Raji (cell line): ENCODE measurements around the gene PDGFRA.

ENCODE experiments used
- POLR2A ChIP-seq: IDR thresholded peaks from 2 replicates; pipeline ENCODE4 v1.6.1; 2011; ENCODE audit warnings: low read depth, low read length, control low read depth; ENCODE audit not compliant: insufficient read depth

The PDGFRA gene

DNA sequence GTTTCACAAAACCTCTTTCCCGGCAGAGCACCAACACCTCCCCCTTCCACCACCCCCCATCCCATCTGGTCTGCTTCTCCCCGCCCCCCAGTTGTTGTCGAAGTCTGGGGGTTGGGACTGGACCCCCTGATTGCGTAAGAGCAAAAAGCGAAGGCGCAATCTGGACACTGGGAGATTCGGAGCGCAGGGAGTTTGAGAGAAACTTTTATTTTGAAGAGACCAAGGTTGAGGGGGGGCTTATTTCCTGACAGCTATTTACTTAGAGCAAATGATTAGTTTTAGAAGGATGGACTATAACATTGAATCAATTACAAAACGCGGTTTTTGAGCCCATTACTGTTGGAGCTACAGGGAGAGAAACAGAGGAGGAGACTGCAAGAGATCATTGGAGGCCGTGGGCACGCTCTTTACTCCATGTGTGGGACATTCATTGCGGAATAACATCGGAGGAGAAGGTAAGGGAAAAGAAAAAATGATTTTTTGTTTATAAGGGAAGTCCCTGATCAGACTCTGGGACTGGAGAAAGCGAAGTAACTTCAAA lies at the start of gene PDGFRA:
PDGFRA (plus strand) TSS at position 333 of the 541 bp plus-strand sequence. CDS start 29,476 bp downstream, outside the sequence.
- TF ChIP-seq POLR2A, result no peak

DNA sequence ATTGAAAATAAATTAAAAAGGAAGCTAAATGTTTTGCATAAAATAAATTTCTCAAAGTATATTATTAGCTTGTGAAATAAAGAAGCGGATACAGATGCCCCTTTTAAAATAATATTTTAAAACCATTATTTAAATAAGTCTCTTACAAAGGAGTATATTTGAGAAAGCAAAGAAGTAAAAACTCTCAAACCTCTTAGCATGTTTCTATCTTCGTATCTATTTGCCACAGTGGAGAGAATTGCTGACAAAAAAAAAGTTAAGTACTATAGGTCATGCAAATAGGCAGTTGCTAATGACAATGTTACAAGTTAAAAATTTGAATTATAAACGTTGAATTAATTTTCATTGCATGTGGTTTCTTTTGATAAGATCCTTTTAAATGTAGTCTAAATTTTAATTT lies 44.5 kb upstream of the PDGFRA start:
- TF ChIP-seq POLR2A, result no peak

DNA sequence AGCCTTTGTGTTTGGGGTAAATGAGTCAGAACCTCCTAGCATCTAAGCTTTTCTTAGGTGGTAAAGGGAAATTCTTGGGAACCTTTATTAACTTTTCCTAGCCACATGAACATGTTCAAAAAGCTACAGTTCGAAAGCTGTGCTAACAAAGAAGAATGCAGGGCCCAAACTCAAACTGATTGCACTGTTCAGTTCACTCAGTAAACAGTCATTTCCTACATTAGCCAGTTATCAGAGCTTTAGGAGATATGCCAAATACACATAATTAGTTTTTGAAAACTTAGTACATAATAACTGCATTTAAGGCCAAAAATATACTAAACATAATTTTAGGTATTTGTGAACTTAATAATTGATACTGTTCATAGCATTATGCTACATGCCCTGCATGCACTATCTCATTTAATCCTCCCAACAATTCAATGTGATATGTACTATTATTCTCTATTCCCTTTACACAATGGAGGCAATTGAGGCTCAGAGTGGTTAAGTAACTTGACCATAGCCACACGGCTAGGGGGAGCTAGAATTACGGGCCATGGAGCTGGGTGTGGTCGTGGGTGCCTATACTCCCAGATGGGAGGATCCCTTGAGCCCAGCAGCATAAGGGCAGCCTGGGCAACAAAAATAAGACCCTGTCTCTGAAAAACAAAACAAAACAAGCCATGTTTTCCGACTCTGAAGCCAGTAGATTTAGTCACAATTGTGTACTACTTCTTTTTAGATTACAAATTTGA lies 43.9 kb upstream of the PDGFRA start:
- TF ChIP-seq POLR2A, result no peak

DNA sequence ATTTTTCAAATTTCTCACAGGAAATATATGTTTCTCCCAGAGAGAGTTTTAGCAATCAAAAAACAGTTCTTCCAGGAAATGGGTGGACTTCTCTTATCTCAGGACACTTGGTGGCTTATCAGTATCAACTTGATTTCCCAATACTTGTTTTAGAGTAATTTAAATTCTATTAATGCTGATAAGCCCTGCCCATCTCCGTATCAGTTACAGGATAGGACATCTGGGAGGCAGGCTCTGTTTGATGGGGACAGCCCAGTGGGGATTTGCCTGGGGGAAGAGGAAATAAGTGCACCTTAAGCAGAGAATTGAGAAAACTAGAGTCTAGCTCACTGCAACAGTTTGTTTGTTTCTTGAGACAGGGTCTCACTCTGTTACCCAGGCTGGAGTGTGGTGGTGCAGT lies 43.2 kb upstream of the PDGFRA start:
- TF ChIP-seq POLR2A, result no peak

DNA sequence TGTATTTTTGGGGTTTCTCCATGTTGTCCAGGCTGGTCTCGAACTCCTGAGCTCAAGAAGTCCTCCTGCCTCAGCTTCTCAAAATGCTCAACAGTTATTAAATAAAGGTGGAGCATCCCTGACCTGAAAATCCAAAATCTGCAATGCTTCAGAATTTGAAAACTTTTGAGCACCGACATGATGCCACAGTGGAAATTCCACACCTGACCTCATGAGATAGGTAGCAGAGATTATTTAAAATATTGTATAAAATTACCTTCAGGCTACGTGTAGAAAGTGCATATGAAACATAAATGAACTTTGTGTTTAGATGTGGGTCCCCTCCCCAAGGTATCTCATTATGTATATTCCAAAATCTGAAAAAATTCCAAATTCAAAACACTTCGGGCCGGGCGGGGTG lies 42.7 kb upstream of the PDGFRA start:
- TF ChIP-seq POLR2A, result no peak

DNA sequence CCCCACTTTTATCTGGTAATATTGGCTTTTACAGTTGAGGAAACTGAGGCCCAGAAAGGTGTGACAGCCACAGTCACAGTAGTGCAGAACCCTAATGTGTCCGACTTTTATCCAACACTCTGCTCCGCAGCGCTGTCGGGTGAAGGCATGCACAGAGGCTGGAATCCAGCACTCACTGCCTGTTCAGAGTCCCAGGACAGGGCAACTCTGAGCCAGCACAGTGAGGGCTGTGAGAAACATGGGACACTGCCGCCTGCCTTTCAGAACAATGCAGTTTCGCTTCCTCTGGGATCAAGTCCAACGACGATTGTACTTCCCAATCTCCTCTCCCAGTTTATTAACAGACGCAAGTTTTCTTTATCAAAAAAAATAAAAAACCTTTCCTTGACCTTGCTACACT lies 41.9 kb upstream of the PDGFRA start:
- no peak for TF ChIP-seq POLR2A

DNA sequence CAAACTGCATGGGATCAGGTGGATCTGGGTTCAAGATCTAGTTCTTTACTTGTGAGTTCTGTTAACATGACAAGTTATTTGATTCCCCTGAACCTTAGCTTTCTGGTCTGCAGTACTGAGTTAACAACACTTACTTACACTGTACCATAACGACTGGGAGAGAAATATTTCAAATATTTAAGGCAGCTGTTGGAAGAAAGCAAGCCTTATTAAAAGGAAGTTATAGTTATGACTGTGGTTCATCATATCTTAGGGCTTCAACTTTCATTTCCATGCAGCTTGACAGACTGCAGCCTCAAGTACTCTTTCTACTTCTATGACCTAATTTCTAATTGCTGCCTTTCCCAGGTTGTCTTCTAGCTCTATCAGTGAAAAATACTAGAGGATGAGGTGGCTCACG lies 40.0 kb upstream of the PDGFRA start:
- TF ChIP-seq POLR2A, result no peak

DNA sequence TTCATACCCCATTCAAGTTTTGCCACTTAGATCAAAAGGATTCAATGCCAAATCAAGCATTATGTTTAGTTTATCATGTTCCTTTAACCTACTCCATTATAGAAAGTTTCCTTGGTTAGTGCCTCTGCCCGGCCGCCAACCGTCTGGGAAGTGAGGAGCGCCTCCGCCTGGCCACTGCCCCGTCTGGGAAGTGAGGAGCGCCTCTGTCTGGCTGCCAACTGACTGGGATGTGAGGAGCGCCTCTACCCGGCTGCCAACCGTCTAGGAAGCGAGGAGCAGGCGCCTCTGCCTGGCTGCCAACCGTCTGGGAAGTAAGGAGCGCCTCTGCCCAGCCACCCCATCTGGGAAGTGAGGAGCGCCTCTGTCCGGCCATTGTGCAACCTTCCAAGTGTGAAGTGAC lies 36.3 kb upstream of the PDGFRA start:
- no peak for TF ChIP-seq POLR2A

DNA sequence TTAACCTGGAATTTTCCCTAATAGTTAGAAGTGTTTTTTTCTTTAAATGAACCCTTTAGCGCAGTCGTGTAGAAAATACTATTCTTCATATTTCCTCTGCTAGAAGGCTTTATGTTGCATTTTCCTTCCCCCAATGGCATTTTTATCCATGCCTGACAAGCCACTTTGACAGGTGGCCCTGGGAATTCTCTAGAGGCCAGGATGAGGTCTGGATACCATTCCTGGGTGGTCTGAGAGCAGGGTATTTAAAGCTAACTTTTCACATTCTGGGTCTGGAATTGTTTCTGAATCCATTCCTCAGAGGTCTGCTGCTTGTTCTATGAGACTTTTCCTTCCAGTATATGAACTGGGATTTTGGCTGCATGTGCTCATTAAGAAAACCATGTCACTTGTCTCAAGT lies 31.2 kb upstream of the PDGFRA start:
- no peak for TF ChIP-seq POLR2A

DNA sequence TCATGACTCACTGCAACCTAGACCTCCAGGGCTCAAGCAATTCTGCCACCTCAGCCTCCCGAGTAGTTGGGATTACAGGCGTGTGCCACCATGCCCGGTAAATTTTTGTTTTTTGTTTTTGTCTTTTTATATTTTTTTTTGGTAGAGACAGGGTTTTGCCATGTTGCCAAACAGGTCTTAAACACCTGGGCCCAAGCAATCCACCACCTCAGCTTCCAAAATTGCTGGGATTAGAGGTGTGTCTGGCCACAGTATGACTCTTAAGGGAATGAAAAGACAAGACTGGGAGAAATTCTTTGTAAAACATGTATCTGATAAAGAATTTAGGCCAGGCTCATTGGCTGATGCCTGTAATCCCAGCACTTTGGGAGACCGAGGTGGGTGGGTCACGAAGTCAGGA lies 29.2 kb upstream of the PDGFRA start:
- TF ChIP-seq POLR2A, result no peak

DNA sequence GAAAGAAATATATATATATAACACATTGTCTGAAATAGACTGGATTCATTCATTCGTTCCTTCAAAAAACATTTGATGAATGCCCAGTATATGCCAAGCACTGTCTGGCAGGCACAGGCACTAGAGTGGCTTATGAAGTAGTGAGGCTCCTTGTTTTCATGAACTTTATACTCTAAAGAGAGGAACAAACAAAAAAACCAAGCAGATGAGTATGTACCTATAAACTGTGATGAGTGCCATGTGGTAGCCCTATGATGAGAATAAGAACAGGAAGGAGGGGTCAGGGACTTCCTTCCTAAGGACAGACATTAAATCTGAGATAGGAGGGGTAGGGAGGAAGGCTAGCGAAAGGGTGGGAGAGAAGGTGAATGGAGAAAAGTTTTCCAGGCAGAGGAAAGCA lies 19.5 kb upstream of the PDGFRA start:
- no peak for TF ChIP-seq POLR2A

DNA sequence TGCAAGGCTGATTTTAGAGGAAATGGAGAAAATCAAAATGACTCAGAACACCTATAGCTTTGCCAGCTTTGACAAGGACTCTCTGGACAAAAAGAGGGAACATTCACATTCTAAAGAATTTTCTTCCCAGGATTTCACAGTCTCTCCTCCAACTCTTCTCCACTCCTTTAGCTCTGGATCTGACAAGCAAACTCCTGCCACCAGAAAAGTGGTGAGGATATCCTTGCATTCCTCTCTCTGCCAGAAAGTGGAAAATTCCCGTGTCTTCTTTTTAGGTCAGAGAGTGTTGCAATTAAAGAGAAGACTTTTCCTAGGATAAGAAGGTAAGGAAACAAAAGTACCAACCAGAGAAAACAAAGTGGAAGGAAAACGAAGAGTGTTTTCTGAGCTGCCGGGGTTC lies 16.1 kb upstream of the PDGFRA start:
- TF ChIP-seq POLR2A, result no peak

DNA sequence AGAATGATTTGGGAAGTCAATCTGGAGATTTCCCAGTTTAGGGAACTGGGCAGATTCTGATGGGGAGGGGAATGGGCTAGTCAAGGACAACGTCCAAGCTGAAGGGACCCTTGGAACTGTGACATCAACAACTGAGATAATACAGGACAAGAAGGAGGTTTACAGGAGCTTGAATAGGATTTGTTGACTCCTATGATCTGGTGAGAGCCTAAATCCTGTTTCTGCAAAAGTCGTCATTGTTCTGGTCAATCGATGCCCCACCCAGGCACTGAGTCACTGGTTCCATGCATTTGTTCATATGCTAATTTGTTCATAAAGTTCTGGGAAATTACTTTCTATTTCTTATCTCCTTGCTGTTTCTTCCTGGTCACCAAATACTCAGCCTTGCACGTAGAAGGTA lies 15.3 kb upstream of the PDGFRA start:
- no peak for TF ChIP-seq POLR2A

DNA sequence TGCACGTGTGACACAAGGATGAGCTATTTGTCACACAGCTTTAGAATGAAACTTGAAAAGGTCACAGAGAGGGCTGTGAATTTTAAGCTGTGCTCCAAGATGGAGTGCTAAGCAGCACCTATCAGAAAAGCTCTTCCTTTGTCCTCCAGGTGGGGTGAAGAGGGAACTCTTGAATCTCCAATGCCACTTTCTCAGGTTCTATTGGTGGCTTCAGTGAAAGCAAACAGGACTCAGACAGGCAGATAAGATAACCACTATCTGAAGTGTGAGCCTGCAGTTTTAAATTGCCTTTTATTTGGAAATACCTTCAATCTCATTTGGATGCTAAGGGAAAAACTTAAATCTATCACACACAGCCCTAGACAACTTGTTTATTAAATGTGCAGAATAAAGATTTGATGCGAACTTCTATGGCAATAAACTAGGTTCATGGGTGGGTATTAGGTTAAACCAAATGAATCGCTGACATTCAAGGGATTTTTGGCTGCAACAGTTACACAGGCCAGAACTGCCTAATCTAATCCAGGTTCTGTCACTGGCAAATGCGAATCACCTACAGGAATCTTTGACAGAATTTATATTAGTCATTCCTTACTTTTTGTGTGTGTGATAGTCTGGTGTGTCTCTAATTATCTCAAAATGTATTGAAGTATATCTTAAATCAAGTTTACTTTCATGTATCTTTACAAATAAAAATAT lies 13.6 kb upstream of the PDGFRA start:
- no peak for TF ChIP-seq POLR2A

DNA sequence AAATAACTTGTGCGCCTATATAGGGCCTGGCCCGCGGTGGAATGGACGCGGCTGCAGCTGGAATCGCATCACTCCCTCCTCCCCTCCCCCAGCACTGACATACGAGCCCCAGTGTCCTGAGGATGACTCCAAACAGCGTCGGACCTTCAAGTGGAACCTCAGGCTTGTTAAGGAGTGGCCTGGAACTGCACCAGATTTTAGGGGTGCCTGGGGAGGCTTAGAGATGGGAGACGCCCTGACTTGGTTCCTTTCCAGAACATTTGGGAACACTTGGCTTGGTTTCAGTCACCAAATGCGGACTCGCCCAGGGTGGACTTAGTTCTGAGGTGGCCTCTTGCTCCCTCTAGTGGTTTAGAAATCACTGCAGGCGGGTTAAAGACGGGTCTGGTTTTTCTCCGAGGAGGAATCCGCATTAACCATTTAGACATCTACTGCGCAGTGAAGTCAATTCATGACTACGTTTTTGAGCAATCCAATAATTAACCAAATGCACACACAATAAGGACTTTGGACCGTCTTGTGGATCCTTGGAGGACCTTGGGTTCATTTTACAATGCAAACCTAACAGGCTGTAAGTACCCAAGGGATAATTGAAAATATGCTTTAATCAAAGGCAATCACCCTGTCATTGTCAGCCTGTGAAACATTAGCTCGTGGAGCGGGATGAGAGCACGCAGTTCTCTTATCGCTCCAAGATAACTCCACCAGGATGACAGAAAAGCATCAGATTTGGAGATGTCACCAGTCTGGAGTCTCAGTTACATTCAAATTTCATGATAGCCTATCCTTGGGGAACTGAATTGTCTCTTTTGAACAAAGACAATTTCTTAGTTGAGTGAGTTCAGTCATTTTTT lies 11.2 kb upstream of the PDGFRA start:
- TF ChIP-seq POLR2A, result no peak
